Fibroblast of villous mesenchyme (primary cell): ENCODE results near the gene NDUFA6. TPM values are rescaled to one million over a fixed set of nuclear protein-coding genes. Genes with fewer than 3 reads are reported as not detected.
A peak's percentile ranks its signal among the peaks of the same experiment; 100 is the strongest.

ENCODE experiments used
- DNase-seq: peaks from one replicate; pipeline ENCODE4 v3.0.0-alpha.2; 2010; ENCODE audit warnings: low read depth
- H3K4me3 ChIP-seq: 2 replicates; pipeline ENCODE4 v1.5.1; 2011; ENCODE audit warnings: low read depth, mild to moderate bottlenecking, low read length
- CTCF ChIP-seq: IDR thresholded peaks from 2 replicates; pipeline ENCODE4 v1.5.1; 2012; ENCODE audit warnings: low read depth, mild to moderate bottlenecking, low read length; ENCODE audit not compliant: insufficient read depth
- total RNA-seq: library from RNA; depleted of rRNA; stranded (reverse); fragments of >200 nt; gene quantifications from 2 replicates; pipeline ENCODE4 v1.2.3, GENCODE V29; 2012

Gene NDUFA6
- total RNA-seq, 1 donor: 40.6 TPM

- TF ChIP-seq CTCF: no peak
- DNase-seq: peak; percentile 97
- peak within 1 kb of the TSS; percentile 68 for H3K4me3 ChIP-seq
Observed at GRCh38 chr22:42070517-42071422, 19.8 kb downstream of the NDUFA6 start, which contains the start of gene NAGA. NAGA (minus strand) TSS chr22:42070812; CDS start chr22:42070297, 515 bp downstream.

- no peak for TF ChIP-seq CTCF
- H3K4me3 ChIP-seq: peak overlapping the region; percentile 68
- DNase-seq: peak; percentile 12
Observed at GRCh38 chr22:42069801-42070516, 20.6 kb downstream of the NDUFA6 start.

- TF ChIP-seq CTCF: no peak
- H3K4me3 ChIP-seq: no peak overlapping the region
- DNase-seq: no peak
Observed at GRCh38 chr22:42068291-42068690, 22.3 kb downstream of the NDUFA6 start.

- no peak overlapping the region for H3K4me3 ChIP-seq
- DNase-seq: no peak
- no peak for TF ChIP-seq CTCF
Observed at GRCh38 chr22:42067671-42068251, 22.8 kb downstream of the NDUFA6 start.

- no peak for DNase-seq
- no peak for TF ChIP-seq CTCF
- no peak overlapping the region for H3K4me3 ChIP-seq
Observed at GRCh38 chr22:42066937-42067336, 23.6 kb downstream of the NDUFA6 start.

- no peak for DNase-seq
- TF ChIP-seq CTCF: no peak
Observed at GRCh38 chr22:42066126-42066761, 24.3 kb downstream of the NDUFA6 start.

More at GRCh38 chr22:42066126-42066761, 24.3 kb downstream of the NDUFA6 start:
- no peak overlapping the region for H3K4me3 ChIP-seq
